Brain pericyte (primary cell): ENCODE measurements around the gene CLCA2.

ENCODE experiments used
- DNase-seq: peaks from one replicate; pipeline ENCODE4 v3.0.0-alpha.2; 2012; ENCODE audit warnings: low read depth, low spot score

CLCA2 gene

GRCh38 chr1:86429122-86429725, 5.3 kb downstream of the CLCA2 start:
- DNase-seq = no peak

- DNase-seq = peak; percentile 60
Observed at GRCh38 chr1:86429835-86430234, 5.9 kb downstream of the CLCA2 start.

GRCh38 chr1:86430376-86430775, 6.4 kb downstream of the CLCA2 start:
- no peak for DNase-seq

- no peak for DNase-seq
Observed at GRCh38 chr1:86434059-86434458, 10.1 kb downstream of the CLCA2 start.

GRCh38 chr1:86435327-86435726, 11.4 kb downstream of the CLCA2 start:
- no peak for DNase-seq

GRCh38 chr1:86436041-86436440, 12.1 kb downstream of the CLCA2 start:
- no peak for DNase-seq

- no peak for DNase-seq
Observed at GRCh38 chr1:86441581-86441980, 17.6 kb downstream of the CLCA2 start.

- DNase-seq = no peak
Observed at GRCh38 chr1:86441997-86442396, 18.0 kb downstream of the CLCA2 start.

- DNase-seq = no peak
Observed at GRCh38 chr1:86445919-86446318, 21.9 kb downstream of the CLCA2 start.

GRCh38 chr1:86447198-86447790, 23.3 kb downstream of the CLCA2 start:
- no peak for DNase-seq

- no peak for DNase-seq
Observed at GRCh38 chr1:86448670-86449069, 24.7 kb downstream of the CLCA2 start.

GRCh38 chr1:86449103-86449502, 25.1 kb downstream of the CLCA2 start:
- DNase-seq = no peak

- no peak for DNase-seq
Observed at GRCh38 chr1:86450847-86451246, 26.9 kb downstream of the CLCA2 start.

- no peak for DNase-seq
Observed at GRCh38 chr1:86453664-86454063, 29.7 kb downstream of the CLCA2 start.

- no peak for DNase-seq
Observed at GRCh38 chr1:86455073-86455472, 31.1 kb downstream of the CLCA2 start.

- DNase-seq = no peak
Observed at GRCh38 chr1:86460998-86461397, 37.0 kb downstream of the CLCA2 start.

GRCh38 chr1:86461482-86461881, 37.5 kb downstream of the CLCA2 start:
- no peak for DNase-seq

- DNase-seq = no peak
Observed at GRCh38 chr1:86464819-86465218, 40.8 kb downstream of the CLCA2 start.

GRCh38 chr1:86466109-86466844, 42.3 kb downstream of the CLCA2 start:
- DNase-seq = no peak

GRCh38 chr1:86466986-86467385, 43.0 kb downstream of the CLCA2 start:
- DNase-seq = no peak

GRCh38 chr1:86468501-86468977, 44.6 kb downstream of the CLCA2 start, which contains the start of gene CLCA1:
CLCA1 (plus strand) TSS chr1:86468927; CDS start chr1:86468972, 45 bp downstream.
- no peak for DNase-seq

GRCh38 chr1:86470859-86471258, 46.9 kb downstream of the CLCA2 start:
- no peak for DNase-seq

GRCh38 chr1:86471291-86471690, 47.3 kb downstream of the CLCA2 start:
- DNase-seq = no peak
